ENCODE results near the gene WDR91. TPM values are rescaled to one million over a fixed set of nuclear protein-coding genes. Genes with fewer than 3 reads are reported as not detected.

WDR91 gene
- total RNA-seq, 1 experiment from 2014 or later = 1.5 TPM

GRCh38 chr7:135190703-135191102 lies 20.6 kb downstream of the WDR91 start:
- no peak for DNase-seq
- no peak overlapping the region for H3K4me3 ChIP-seq
- H3K36me3 ChIP-seq = no peaks in the 10 kb centered on the region
- no peaks in the 10 kb centered on the region for H3K9me3 ChIP-seq
- no peaks in the 10 kb centered on the region for H3K27me3 ChIP-seq

- H3K27me3 ChIP-seq = no peaks in the 10 kb centered on the region
- no peak for DNase-seq
- H3K9me3 ChIP-seq = no peaks in the 10 kb centered on the region
- H3K36me3 ChIP-seq = no peaks in the 10 kb centered on the region
- H3K4me3 ChIP-seq = no peak overlapping the region
These were observed 21.4 kb downstream of the WDR91 start for GRCh38 chr7:135189961-135190360.

GRCh38 chr7:135189221-135189662 lies 22.1 kb downstream of the WDR91 start:
- no peak overlapping the region for H3K4me3 ChIP-seq
- H3K9me3 ChIP-seq = no peaks in the 10 kb centered on the region
- DNase-seq = no peak
- H3K36me3 ChIP-seq = no peaks in the 10 kb centered on the region
- H3K27me3 ChIP-seq = no peaks in the 10 kb centered on the region

GRCh38 chr7:135188298-135188984 lies 22.9 kb downstream of the WDR91 start:
- DNase-seq = no peak
- Histone ChIP-seq H3K9me3 (no peaks in the 10 kb centered on the region), H3K27me3 (no peaks in the 10 kb centered on the region), H3K36me3 (no peaks in the 10 kb centered on the region), H3K4me3 (no peak overlapping the region)

- Histone ChIP-seq H3K27me3 (no peaks in the 10 kb centered on the region), H3K4me3 (no peak overlapping the region), H3K36me3 (no peaks in the 10 kb centered on the region), H3K9me3 (no peaks in the 10 kb centered on the region)
- no peak for DNase-seq
These were observed 24.5 kb downstream of the WDR91 start for GRCh38 chr7:135186841-135187253.

GRCh38 chr7:135186261-135186540 lies 25.1 kb downstream of the WDR91 start:
- Histone ChIP-seq H3K9me3 (no peaks in the 10 kb centered on the region; the same call in 1 of the 2 replicates), H3K27me3 (no peaks in the 10 kb centered on the region), H3K4me3 (no peak overlapping the region), H3K36me3 (no peaks in the 10 kb centered on the region)
- DNase-seq = no peak

GRCh38 chr7:135185471-135186260 lies 25.7 kb downstream of the WDR91 start:
- Histone ChIP-seq H3K36me3 (no peaks in the 10 kb centered on the region), H3K4me3 (no peak overlapping the region), H3K27me3 (no peaks in the 10 kb centered on the region), H3K9me3 (no peaks in the 10 kb centered on the region; the same call in 1 of the 2 replicates)
- DNase-seq = no peak

GRCh38 chr7:135184254-135184841 lies 27.0 kb downstream of the WDR91 start:
- no peak overlapping the region for H3K4me3 ChIP-seq
- H3K36me3 ChIP-seq = no peaks in the 10 kb centered on the region
- no peaks in the 10 kb centered on the region; the same call in 1 of the 2 replicates for H3K9me3 ChIP-seq
- no peak for DNase-seq
- no peaks in the 10 kb centered on the region for H3K27me3 ChIP-seq

GRCh38 chr7:135183478-135183877 lies 27.8 kb downstream of the WDR91 start:
- Histone ChIP-seq H3K27me3 (no peaks in the 10 kb centered on the region), H3K4me3 (no peak overlapping the region), H3K9me3 (no peaks in the 10 kb centered on the region; the same call in 1 of the 2 replicates), H3K36me3 (no peaks in the 10 kb centered on the region)
- DNase-seq = no peak

- Histone ChIP-seq H3K27me3 (no peaks in the 10 kb centered on the region), H3K4me3 (no peak overlapping the region), H3K9me3 (no peaks in the 10 kb centered on the region; the same call in 1 of the 2 replicates), H3K36me3 (no peaks in the 10 kb centered on the region)
- DNase-seq = no peak
These were observed 29.2 kb downstream of the WDR91 start for GRCh38 chr7:135181929-135182678.

GRCh38 chr7:135181261-135181928 lies 29.9 kb downstream of the WDR91 start:
- no peaks in the 10 kb centered on the region for H3K36me3 ChIP-seq
- no peaks in the 10 kb centered on the region; the same call in 1 of the 2 replicates for H3K9me3 ChIP-seq
- H3K27me3 ChIP-seq = no peaks in the 10 kb centered on the region
- DNase-seq = no peak
- no peak overlapping the region for H3K4me3 ChIP-seq

- Histone ChIP-seq H3K4me3 (no peak overlapping the region), H3K36me3 (no peaks in the 10 kb centered on the region), H3K9me3 (no peaks in the 10 kb centered on the region; the same call in 1 of the 2 replicates), H3K27me3 (no peaks in the 10 kb centered on the region)
- DNase-seq = no peak
These were observed 31.2 kb downstream of the WDR91 start for GRCh38 chr7:135180122-135180521.

GRCh38 chr7:135179321-135179925 lies 31.9 kb downstream of the WDR91 start:
- Histone ChIP-seq H3K27me3 (no peaks in the 10 kb centered on the region), H3K36me3 (no peaks in the 10 kb centered on the region), H3K4me3 (no peak overlapping the region), H3K9me3 (no peaks in the 10 kb centered on the region; the same call in 1 of the 2 replicates)
- DNase-seq = no peak

GRCh38 chr7:135178364-135178763 lies 33.0 kb downstream of the WDR91 start:
- DNase-seq = no peak
- Histone ChIP-seq H3K4me3 (no peak overlapping the region), H3K9me3 (no peaks in the 10 kb centered on the region; the same call in 1 of the 2 replicates), H3K36me3 (no peaks in the 10 kb centered on the region), H3K27me3 (no peaks in the 10 kb centered on the region)

GRCh38 chr7:135177028-135177696 lies 34.2 kb downstream of the WDR91 start:
- Histone ChIP-seq H3K27me3 (no peaks in the 10 kb centered on the region), H3K9me3 (no peaks in the 10 kb centered on the region; the same call in 1 of the 2 replicates), H3K4me3 (no peak overlapping the region), H3K36me3 (no peaks in the 10 kb centered on the region)
- no peak for DNase-seq

Measured in MG63 (cell line).